Coronary artery (tissue), 2 donors: ENCODE results near the gene ANKRD42.
A peak's percentile ranks its signal among the peaks of the same experiment; 100 is the strongest.
"Not testable (repeated sequence)": the region's sequence is repeated elsewhere in the genome, so short reads cannot be mapped to it uniquely, and the experiment has no call there.

Experiments
- DNase-seq: peaks from one replicate; pipeline ENCODE4 v3.0.0-alpha.2; 2017; ENCODE audit warnings: low spot score
- H3K27ac ChIP-seq, 2 donors: fragments of 200-600 bp; sonication (generic); one replicate each; pipeline ENCODE4 v1.5.1; 2016 to 2019
- H3K4me3 ChIP-seq: fragments of 200-600 bp; sonication (generic); 2 replicates; pipeline ENCODE4 v1.5.1; 2016; ENCODE audit warnings: mild to moderate bottlenecking, moderate library complexity
- TF ChIP-seq, protein P1 (sequence below): fragments of 200-600 bp; sonication (generic); IDR thresholded peaks from one replicate; pipeline ENCODE4 v1.5.1; 2019; ENCODE audit warnings: antibody characterized with exemption

Gene ANKRD42

DNA sequence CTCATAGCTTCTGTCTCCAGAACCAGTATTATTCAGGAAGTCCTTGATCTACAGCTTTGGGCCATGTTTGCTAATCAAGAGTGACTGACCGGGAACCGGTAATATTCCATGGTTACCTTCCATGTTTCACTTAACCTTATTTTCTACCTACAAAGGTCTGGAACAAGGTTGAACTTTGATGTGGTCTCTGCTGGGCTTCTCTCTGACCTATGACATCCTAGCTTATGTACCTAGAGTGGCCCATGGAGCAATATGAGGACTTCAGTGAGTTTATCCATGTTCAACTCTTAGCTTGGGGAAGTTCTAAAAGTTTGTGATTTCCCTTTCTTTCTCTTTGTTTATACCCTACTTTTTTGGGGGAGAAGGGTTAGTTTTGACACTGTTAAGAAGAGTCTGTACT, 59.4 kb downstream of the ANKRD42 start:
- DNase-seq, result no peak
- Histone ChIP-seq H3K4me3 (no peak overlapping the region), H3K27ac (peak overlapping the region; percentile 7 to 47)
- TF ChIP-seq, protein P1, sequence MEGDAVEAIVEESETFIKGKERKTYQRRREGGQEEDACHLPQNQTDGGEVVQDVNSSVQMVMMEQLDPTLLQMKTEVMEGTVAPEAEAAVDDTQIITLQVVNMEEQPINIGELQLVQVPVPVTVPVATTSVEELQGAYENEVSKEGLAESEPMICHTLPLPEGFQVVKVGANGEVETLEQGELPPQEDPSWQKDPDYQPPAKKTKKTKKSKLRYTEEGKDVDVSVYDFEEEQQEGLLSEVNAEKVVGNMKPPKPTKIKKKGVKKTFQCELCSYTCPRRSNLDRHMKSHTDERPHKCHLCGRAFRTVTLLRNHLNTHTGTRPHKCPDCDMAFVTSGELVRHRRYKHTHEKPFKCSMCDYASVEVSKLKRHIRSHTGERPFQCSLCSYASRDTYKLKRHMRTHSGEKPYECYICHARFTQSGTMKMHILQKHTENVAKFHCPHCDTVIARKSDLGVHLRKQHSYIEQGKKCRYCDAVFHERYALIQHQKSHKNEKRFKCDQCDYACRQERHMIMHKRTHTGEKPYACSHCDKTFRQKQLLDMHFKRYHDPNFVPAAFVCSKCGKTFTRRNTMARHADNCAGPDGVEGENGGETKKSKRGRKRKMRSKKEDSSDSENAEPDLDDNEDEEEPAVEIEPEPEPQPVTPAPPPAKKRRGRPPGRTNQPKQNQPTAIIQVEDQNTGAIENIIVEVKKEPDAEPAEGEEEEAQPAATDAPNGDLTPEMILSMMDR, result no peak

DNA sequence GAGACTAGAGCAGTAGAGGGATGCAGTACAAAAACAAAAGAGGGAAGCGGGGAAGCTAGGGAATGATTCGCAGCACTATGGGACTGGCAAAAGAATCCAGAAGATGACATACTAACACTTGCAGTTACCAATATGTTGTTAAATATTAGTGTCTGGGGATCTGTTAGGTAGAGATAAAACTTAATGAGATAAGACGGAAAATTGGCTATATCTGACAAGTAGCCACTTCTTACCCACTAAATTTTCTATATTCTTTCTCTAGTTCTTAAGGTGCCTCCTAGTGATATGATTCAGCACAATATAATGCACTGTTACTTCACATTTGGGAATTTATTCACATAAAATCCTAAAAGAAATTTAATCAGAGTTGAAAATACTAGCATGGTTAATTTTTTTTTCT, 61.9 kb downstream of the ANKRD42 start:
- H3K27ac ChIP-seq, result peak overlapping the region in 1 of 2 donors; percentile 40
- no peak for DNase-seq
- TF ChIP-seq, protein P1, result no peak
- no peak overlapping the region for H3K4me3 ChIP-seq

DNA sequence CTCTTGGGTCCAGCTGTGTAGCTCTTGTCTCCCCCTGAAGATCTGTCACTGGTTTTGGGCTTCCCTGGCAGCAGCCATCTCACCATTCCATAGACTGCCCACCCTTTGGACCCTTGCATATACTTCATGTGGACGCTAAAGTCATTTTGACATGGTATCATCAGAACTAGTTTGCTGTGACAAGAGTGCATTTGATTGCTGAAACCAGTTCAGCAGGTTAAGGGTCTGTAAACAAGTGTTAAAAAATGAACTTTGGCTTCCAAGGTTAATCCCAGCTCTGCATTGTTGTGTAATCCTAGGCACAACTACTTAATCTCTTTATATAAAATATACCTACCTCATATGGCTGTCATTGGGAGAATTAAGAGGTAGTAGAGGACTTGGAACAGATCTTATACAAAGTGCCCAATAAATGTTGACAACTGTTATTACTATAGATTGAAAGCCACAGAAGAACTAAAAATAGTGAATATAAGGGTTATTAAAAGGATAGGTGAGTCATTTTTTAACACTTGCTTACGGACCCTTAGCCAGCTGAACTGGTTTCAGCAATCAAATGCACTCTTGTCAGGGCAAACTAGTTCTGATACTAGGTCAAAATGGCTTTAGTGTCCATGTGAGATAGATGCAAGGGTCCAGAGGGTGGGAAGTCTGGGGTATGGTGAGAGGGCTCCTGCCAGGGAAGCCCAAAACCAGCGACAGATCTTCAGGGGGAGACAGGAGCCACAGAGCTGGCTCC, 63.3 kb downstream of the ANKRD42 start:
- TF ChIP-seq, protein P1, result no peak
- peak overlapping the region; percentile 58 to 64 for H3K27ac ChIP-seq
- no peak overlapping the region for H3K4me3 ChIP-seq
- DNase-seq, result no peak

DNA sequence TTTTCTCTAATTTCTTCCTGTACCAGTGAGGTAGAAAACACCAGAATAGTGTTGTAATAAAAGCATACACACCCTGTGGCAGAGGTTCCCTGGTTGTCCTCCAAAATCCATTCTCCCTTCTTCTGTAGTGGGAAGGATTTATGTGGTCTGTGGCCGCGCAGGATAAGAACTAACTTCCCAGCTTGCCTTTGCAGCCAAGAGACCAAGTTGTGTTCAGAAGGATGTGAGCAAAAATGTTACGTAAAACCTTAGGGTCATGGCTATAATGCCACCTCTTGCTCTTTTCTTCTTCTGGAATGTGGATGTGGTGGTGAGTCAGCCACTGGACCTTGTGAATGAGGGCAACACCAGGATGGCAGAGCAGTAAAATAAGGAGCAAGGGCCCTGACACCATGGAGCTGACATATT, 64.3 kb downstream of the ANKRD42 start:
- DNase-seq, result no peak
- Histone ChIP-seq H3K27ac (peak overlapping the region; percentile 58 to 64), H3K4me3 (peak overlapping the region; percentile 33)
- TF ChIP-seq, protein P1, result no peak

DNA sequence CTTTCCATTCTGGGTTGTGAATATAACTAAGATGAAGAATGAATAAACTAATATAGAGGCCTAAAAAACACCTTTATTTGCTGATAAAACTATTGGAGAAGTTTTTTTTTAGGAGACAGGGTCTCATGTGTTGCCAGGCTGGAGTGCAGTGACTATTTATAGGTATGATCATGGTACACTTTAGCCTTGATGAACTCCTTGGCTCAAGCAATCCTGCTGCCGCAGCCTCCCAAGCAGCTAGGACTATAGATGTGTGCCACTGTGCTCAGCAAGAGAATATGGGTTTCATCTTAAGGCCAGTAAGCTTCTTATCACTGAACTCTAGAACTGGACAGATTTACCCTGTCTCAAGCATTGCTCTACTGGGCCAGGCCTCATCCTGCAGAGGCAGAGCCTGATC, 66.0 kb downstream of the ANKRD42 start:
- TF ChIP-seq, protein P1, result no peak
- H3K27ac ChIP-seq, result no peak overlapping the region
- H3K4me3 ChIP-seq, result no peak overlapping the region
- DNase-seq, result no peak

DNA sequence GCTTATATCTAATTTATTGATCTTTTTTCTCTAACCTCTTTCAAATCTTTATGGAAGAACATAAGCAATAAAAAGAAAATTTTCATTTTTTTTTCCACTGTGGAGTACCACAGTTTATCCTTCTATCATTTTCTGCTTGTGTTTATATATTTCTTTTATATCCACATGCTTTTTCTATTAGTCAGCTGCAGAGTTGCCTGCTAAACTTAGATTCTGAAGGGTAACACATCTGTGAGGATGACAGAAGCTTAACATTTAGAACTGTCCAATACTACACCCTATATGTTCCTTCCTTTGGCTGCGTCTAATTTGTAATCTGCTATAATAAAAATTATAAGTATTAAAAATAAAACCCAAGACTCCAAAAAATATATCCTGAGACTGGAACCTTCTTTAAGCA, 71.8 kb downstream of the ANKRD42 start:
- H3K27ac ChIP-seq, result no peak overlapping the region
- TF ChIP-seq, protein P1, result no peak

DNA sequence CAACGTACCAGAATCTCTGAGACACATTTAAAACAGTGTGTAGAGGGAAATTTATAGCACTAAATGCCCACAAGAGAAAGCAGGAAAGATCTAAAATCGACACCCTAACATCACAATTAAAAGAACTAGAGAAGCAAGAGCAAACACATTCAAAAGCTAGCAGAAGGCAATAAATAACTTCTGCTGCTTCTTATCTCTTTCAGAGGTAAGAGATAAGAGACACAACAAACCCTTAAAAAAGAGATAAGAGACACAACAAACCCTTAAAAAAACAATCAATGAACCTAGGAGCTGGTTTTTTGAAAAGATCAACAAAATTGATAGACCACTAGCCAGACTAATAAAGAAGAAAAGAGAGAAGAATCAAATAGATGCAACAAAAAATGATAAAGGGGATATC, 75.6 kb downstream of the ANKRD42 start:
- DNase-seq, H3K4me3 ChIP-seq, H3K27ac ChIP-seq: not testable (repeated sequence)

More for the DNA sequence above, 71.8 kb downstream of the ANKRD42 start:
- H3K4me3 ChIP-seq, result no peak overlapping the region
- no peak for DNase-seq

DNA sequence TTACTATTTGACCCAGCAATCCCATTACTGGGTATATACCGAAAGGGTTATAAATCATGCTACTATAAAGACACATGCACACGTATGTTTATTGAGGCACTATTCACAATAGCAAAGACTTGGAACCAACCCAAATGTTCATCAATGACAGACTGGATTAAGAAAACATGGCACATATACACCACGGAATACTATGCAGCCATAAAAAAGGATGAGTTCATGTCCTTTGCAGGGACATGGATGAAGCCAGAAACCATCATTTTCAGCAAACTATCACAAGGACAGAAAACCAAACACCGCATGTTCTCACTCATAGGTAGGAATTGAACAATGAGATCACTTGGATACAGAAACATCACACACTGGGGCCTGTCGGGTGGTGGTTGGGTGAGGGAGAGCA, 78.2 kb downstream of the ANKRD42 start:
- DNase-seq, H3K27ac ChIP-seq, H3K4me3 ChIP-seq: not testable (repeated sequence)
